Mesendoderm (in vitro differentiated cells): ENCODE measurements around the gene DNAJC4.

ENCODE experiments used
- DNase-seq: peaks from one replicate; pipeline ENCODE4 v3.0.0; 2013
- H2AK5ac ChIP-seq: 2 replicates; pipeline ENCODE4 v1.6.1; 2013; ENCODE audit warnings: low read length, inconsistent platforms
- H2BK120ac ChIP-seq: 2 replicates; pipeline ENCODE4 v1.6.1; 2013; ENCODE audit warnings: low read depth, mild to moderate bottlenecking, low read length, moderate library complexity, mixed read lengths
- H2BK15ac ChIP-seq: replicated peaks from 2 replicates; pipeline ENCODE4 v1.6.1; 2013; ENCODE audit warnings: low read depth, mild to moderate bottlenecking, moderate library complexity
- H2BK5ac ChIP-seq: 2 replicates; pipeline ENCODE4 v1.6.1; 2013; ENCODE audit warnings: low read length, inconsistent platforms
- H3K18ac ChIP-seq: 2 replicates; pipeline ENCODE4 v1.6.1; 2013; ENCODE audit warnings: mild to moderate bottlenecking, low read length, mixed read lengths
- H3K23ac ChIP-seq: one replicate; pipeline ENCODE4 v1.6.1; 2013; ENCODE audit warnings: low read length
- H3K27ac ChIP-seq: 2 replicates; pipeline ENCODE4 v1.5.1; 2013; ENCODE audit warnings: low read depth, mild to moderate bottlenecking, inconsistent platforms, low read length, moderate library complexity
- H3K27me3 ChIP-seq: 2 replicates; pipeline ENCODE4 v1.6.1; 2013; ENCODE audit warnings: low read length, control low read depth, mild to moderate bottlenecking, inconsistent platforms; ENCODE audit not compliant: insufficient read depth, poor library complexity
- H3K36me3 ChIP-seq: 2 replicates; pipeline ENCODE4 v1.6.1; 2013; ENCODE audit warnings: low read length, inconsistent platforms; ENCODE audit not compliant: control insufficient read depth, insufficient read depth
- H3K4ac ChIP-seq: one replicate; pipeline ENCODE4 v1.6.1; 2013; ENCODE audit warnings: low read depth, mild to moderate bottlenecking, low read length, moderate library complexity
- H3K4me1 ChIP-seq: 2 replicates; pipeline ENCODE4 v1.6.1; 2013; ENCODE audit warnings: low read depth, low read length, inconsistent platforms; ENCODE audit not compliant: control insufficient read depth
- H3K4me2 ChIP-seq: 2 replicates; pipeline ENCODE4 v1.6.1; 2013; ENCODE audit warnings: low read length
- H3K4me3 ChIP-seq: 2 replicates; pipeline ENCODE4 v1.5.1; 2013; ENCODE audit warnings: mild to moderate bottlenecking, low read length
- H3K56ac ChIP-seq: one replicate; pipeline ENCODE4 v1.6.1; 2013; ENCODE audit warnings: low read length
- H3K79me1 ChIP-seq: 2 replicates; pipeline ENCODE4 v1.6.1; 2013; ENCODE audit warnings: low read length, inconsistent platforms
- H3K79me2 ChIP-seq: 2 replicates; pipeline ENCODE4 v1.6.1; 2013; ENCODE audit warnings: mild to moderate bottlenecking, low read length; ENCODE audit not compliant: control insufficient read depth, insufficient read depth
- H3K9ac ChIP-seq: 2 replicates; pipeline ENCODE4 v1.6.1; 2013; ENCODE audit warnings: low read length, inconsistent platforms
- H4K5ac ChIP-seq: one replicate; pipeline ENCODE4 v1.6.1; 2013; ENCODE audit warnings: low read length
- H4K8ac ChIP-seq: one replicate; pipeline ENCODE4 v1.6.1; 2013; ENCODE audit warnings: low read depth, mild to moderate bottlenecking, control low read depth, low read length, moderate library complexity
- WGBS: extraction: QIAGEN DNeasy Blood & Tissue Kit; methylation state at CpG from one replicate; pipeline ENCODE4 v1.1.7; 2013; ENCODE audit warnings: low lambda C conversion rate, missing lambda C conversion rate; ENCODE audit not compliant: insufficient coverage; ENCODE audit errors: extremely low coverage; 5-methylcytosine and 5-hydroxymethylcytosine counted together

DNAJC4 gene

DNA sequence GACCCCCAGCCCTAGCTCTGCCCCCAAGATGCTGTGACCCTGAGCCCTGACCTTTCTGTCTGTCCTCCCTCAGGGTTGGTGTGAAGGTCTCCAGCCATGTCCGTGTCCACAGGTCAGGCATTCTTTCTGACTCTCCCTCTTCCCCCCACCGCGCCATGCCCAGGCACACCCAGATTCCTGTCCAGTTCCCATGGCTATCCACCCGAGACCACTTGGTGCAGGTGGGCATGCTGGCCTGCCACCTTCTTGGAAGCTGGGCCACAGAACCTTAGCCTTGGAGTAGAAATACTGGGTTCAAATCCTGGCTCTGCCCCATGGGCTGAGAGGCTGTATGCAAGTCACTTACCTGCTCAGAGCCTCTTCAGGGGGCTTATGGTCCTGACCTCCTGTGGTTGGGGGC, 18.7 kb downstream of the DNAJC4 start:
- Histone ChIP-seq H3K4me1 (peaks cover 12% of the 10 kb centered on the region), H4K5ac (no peak overlapping the region), H3K27ac (peak overlapping the region; percentile 5), H2BK15ac (no peak overlapping the region), H3K4ac (no peak overlapping the region), H3K9ac (peak overlapping the region; percentile 31), H3K4me3 (no peak overlapping the region), H2AK5ac (peak overlapping the region; percentile 64), H3K4me2 (no peak overlapping the region), H2BK120ac (no peak overlapping the region), H2BK5ac (no peak overlapping the region), H3K56ac (peak overlapping the region; percentile 77), H3K23ac (no peak overlapping the region), H3K36me3 (no peaks in the 10 kb centered on the region), H3K79me2 (peaks cover 28% of the 10 kb centered on the region), H3K79me1 (peaks cover 10% of the 10 kb centered on the region), H3K27me3 (no peaks in the 10 kb centered on the region), H4K8ac (no peak overlapping the region), H3K18ac (no peak overlapping the region)
- DNase-seq: no peak
- WGBS: no CpG with 5 or more reads among the region's 4 CpGs

- no peak overlapping the region for H3K4me2 ChIP-seq
- H3K27me3 ChIP-seq: no peaks in the 10 kb centered on the region
- no peak overlapping the region for H3K18ac ChIP-seq
- peaks cover 12% of the 10 kb centered on the region for H3K4me1 ChIP-seq
- peaks cover 13% of the 10 kb centered on the region for H3K79me1 ChIP-seq
- no peak overlapping the region for H3K4me3 ChIP-seq
- no peak overlapping the region for H4K8ac ChIP-seq
- no peak for DNase-seq
- H3K9ac ChIP-seq: peak overlapping the region; percentile 40
- H2BK120ac ChIP-seq: no peak overlapping the region
- H2AK5ac ChIP-seq: peak overlapping the region; percentile 7
- H2BK15ac ChIP-seq: no peak overlapping the region
- H3K27ac ChIP-seq: peak overlapping the region; percentile 24
- no peak overlapping the region for H2BK5ac ChIP-seq
- WGBS: no CpG with 5 or more reads among the region's 8 CpGs
- H3K36me3 ChIP-seq: peaks cover under 1% of the 10 kb centered on the region
- H3K23ac ChIP-seq: no peak overlapping the region
- peaks cover 28% of the 10 kb centered on the region for H3K79me2 ChIP-seq
- H3K4ac ChIP-seq: no peak overlapping the region
- H4K5ac ChIP-seq: peak overlapping the region; percentile 85
- H3K56ac ChIP-seq: peak overlapping the region; percentile 77
Observed at GRCh38 chr11:64249563-64250414, 19.4 kb downstream of the DNAJC4 start.

- no peak overlapping the region for H4K8ac ChIP-seq
- no CpG with 5 or more reads among the region's 13 CpGs for WGBS
- H2AK5ac ChIP-seq: no peak overlapping the region
- H2BK120ac ChIP-seq: no peak overlapping the region
- peaks cover 4% of the 10 kb centered on the region for H3K36me3 ChIP-seq
- peak overlapping the region; percentile 91 for H3K56ac ChIP-seq
- H2BK15ac ChIP-seq: no peak overlapping the region
- no peak overlapping the region for H4K5ac ChIP-seq
- H3K27me3 ChIP-seq: no peaks in the 10 kb centered on the region
- H3K27ac ChIP-seq: no peak overlapping the region
- peak overlapping the region; percentile 85 for H3K18ac ChIP-seq
- H3K79me1 ChIP-seq: peaks cover 13% of the 10 kb centered on the region
- no peak overlapping the region for H3K23ac ChIP-seq
- peaks cover 20% of the 10 kb centered on the region for H3K79me2 ChIP-seq
- DNase-seq: no peak
- H3K4me2 ChIP-seq: peak overlapping the region; percentile 65
- no peak overlapping the region for H3K4me3 ChIP-seq
- peaks cover 12% of the 10 kb centered on the region for H3K4me1 ChIP-seq
- peak overlapping the region; percentile 81 for H3K9ac ChIP-seq
- H2BK5ac ChIP-seq: no peak overlapping the region
- H3K4ac ChIP-seq: no peak overlapping the region
Observed at GRCh38 chr11:64250415-64251015, 20.2 kb downstream of the DNAJC4 start.

DNA sequence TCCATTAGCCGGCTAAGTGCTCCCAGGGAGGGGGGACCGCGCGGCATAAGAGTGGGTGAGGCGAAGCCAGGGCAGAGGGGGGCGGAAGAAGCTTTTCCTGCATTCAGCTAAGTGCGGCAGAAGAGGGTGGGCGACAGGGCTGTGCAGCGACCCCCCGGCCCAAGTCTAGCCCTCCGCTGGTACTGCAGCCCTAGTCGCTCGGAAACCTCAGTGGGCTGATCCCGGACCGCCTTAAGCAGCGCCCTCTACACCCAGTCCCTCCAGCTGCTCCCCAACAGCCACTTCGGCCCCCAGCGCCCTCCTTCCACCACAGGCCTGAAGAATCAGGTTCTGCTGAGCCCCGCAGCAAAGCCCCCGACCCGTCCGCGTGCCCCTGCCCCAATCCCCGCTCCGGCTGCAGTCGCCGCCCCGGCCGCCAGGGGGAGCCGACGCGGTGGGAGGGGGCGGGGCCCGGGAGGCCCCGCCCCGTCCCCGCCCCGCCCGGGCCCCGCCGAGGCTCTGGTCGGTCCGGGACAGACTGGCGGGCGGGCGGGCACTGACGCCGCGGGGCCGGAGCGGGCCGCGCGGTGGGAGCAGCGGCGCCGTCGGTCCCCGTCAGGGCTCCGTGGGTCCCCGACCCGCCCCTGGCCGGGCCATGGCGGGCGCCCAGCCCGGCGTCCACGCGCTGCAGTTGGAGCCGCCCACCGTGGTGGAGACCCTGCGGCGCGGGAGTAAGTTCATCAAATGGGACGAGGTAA, 20.8 kb downstream of the DNAJC4 start, which contains the start of gene PLCB3:
Gene PLCB3 (plus strand): TSS at position 515 of the 737 bp plus-strand sequence. CDS start 120 bp downstream, at position 635.
- H3K27ac ChIP-seq: peak within 1 kb of the TSS; percentile 68
- H3K79me2 ChIP-seq: peaks cover 14% of the 10 kb centered on the region
- no peak within 1 kb of the TSS for H2BK120ac ChIP-seq
- WGBS: no CpG with 5 or more reads among the region's 75 CpGs
- peak; percentile 53 for DNase-seq
- H3K23ac ChIP-seq: peak within 1 kb of the TSS; percentile 57
- H3K9ac ChIP-seq: peak within 1 kb of the TSS; percentile 95
- no peaks in the 10 kb centered on the region for H3K27me3 ChIP-seq
- H3K4me3 ChIP-seq: peak within 1 kb of the TSS; percentile 82
- peaks cover 12% of the 10 kb centered on the region for H3K4me1 ChIP-seq
- H3K18ac ChIP-seq: peak within 1 kb of the TSS; percentile 85
- H4K5ac ChIP-seq: no peak within 1 kb of the TSS
- peaks cover 4% of the 10 kb centered on the region for H3K36me3 ChIP-seq
- peak within 1 kb of the TSS; percentile 75 for H3K4ac ChIP-seq
- peaks cover 13% of the 10 kb centered on the region for H3K79me1 ChIP-seq
- H2BK5ac ChIP-seq: no peak within 1 kb of the TSS
- no peak within 1 kb of the TSS for H2BK15ac ChIP-seq
- H3K4me2 ChIP-seq: peak within 1 kb of the TSS; percentile 82
- H4K8ac ChIP-seq: no peak within 1 kb of the TSS
- H2AK5ac ChIP-seq: peak within 1 kb of the TSS; percentile 59
- peak within 1 kb of the TSS; percentile 94 for H3K56ac ChIP-seq

GRCh38 chr11:64251753-64252002, 21.3 kb downstream of the DNAJC4 start:
- WGBS: no CpG with 5 or more reads among the region's 18 CpGs

More at GRCh38 chr11:64251753-64252002, 21.3 kb downstream of the DNAJC4 start:
- no peaks in the 10 kb centered on the region for H3K27me3 ChIP-seq
- no peak overlapping the region for H2BK120ac ChIP-seq
- H2BK5ac ChIP-seq: no peak overlapping the region
- H3K4me2 ChIP-seq: peak overlapping the region; percentile 82
- H3K79me2 ChIP-seq: peaks cover 12% of the 10 kb centered on the region
- no peak overlapping the region for H4K8ac ChIP-seq
- DNase-seq: no peak
- no peak overlapping the region for H4K5ac ChIP-seq
- H2BK15ac ChIP-seq: no peak overlapping the region
- peaks cover 12% of the 10 kb centered on the region for H3K4me1 ChIP-seq
- peak overlapping the region; percentile 57 for H3K23ac ChIP-seq
- no peak overlapping the region for H3K27ac ChIP-seq
- peak overlapping the region; percentile 21 for H3K4ac ChIP-seq
- peaks cover 13% of the 10 kb centered on the region for H3K79me1 ChIP-seq
- peak overlapping the region; percentile 95 for H3K9ac ChIP-seq
- H2AK5ac ChIP-seq: no peak overlapping the region
- peak overlapping the region; percentile 16 for H3K18ac ChIP-seq
- H3K36me3 ChIP-seq: peaks cover 5% of the 10 kb centered on the region
- peak overlapping the region; percentile 82 for H3K4me3 ChIP-seq
- H3K56ac ChIP-seq: peak overlapping the region; percentile 94
